ENCODE results near the gene MGLL.

Gene MGLL

GRCh38 chr3:127774647-127775046 lies 47.7 kb downstream of the MGLL start:
- DNase-seq (ENCODE audit: low read depth in 2 of 2) = no peak

DNA sequence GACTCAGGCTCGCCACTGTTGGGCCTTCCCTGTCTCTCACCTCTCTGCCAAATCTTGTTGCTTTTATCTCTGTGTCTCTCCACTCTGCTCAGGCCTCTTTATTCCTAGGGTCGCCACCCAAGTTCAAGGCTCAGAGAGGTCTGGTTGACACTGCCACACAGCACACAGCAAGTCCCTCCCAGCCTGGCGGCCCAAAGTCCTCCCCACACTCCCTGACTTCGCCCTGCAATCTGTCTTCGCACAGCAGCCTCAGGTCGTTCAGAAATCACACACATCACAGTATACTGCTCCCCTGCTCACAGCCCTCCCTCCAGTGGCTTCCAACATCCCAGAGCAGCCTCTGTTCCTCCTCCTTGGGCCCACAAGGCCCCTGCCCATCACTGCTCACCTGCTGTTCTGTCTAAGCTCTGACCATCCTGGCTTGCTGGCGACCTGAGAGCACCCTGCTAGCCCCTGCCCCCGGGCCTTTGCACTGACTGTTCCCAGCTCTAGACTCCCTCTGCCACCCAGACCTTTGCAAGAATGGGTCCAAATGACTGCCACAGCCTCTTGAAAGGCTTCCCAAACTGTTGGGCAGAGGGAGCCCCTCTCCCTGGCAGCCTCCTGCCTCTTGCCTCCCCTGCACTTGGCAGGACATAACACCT lies 48.4 kb downstream of the MGLL start:
- no peak for DNase-seq (ENCODE audit: low read depth in 2 of 2)

GRCh38 chr3:127772827-127773751 lies 49.2 kb downstream of the MGLL start:
- no peak for DNase-seq (ENCODE audit: low read depth in 2 of 2)

- no peak for DNase-seq (ENCODE audit: low read depth in 2 of 2)
These were observed 50.0 kb downstream of the MGLL start for GRCh38 chr3:127772273-127772672.

GRCh38 chr3:127771746-127772145 lies 50.6 kb downstream of the MGLL start:
- DNase-seq (ENCODE audit: low read depth in 2 of 2) = no peak

DNA sequence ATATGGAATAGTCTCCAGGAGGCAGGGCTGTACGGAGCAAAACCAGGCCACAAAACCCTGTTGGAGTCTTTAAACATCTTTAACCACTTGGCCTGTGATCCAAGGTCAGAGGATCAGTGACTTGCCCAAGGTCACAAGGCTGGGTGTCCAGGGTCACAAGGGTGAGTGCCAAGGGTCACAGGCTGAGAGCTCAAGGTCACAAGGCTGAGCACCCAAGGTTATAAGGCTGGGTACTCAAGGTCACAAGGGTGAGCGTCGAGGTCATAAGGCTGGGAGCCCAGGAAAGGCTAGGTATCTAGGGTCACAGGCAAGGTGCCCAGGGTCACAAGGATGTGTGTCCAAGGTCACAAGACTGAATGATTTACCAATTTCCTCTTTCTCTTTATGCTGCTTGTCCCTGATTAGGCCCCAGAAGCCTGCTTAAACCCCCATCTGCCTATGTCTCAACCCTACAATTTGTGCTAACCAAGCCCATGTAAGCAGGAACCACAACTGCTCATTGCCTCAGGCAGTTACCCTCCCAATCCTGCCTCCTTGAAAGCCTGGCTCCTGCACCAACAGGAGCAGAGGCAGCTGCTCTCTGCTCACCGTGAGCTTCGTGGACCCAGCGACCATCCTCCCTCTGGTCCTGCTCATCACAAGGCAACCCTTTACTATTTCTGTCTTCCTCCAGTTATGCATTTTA lies 51.5 kb downstream of the MGLL start:
- no peak for DNase-seq (ENCODE audit: low read depth in 2 of 2)

GRCh38 chr3:127769284-127770081 lies 52.8 kb downstream of the MGLL start:
- no peak for DNase-seq (ENCODE audit: low read depth in 2 of 2)

DNA sequence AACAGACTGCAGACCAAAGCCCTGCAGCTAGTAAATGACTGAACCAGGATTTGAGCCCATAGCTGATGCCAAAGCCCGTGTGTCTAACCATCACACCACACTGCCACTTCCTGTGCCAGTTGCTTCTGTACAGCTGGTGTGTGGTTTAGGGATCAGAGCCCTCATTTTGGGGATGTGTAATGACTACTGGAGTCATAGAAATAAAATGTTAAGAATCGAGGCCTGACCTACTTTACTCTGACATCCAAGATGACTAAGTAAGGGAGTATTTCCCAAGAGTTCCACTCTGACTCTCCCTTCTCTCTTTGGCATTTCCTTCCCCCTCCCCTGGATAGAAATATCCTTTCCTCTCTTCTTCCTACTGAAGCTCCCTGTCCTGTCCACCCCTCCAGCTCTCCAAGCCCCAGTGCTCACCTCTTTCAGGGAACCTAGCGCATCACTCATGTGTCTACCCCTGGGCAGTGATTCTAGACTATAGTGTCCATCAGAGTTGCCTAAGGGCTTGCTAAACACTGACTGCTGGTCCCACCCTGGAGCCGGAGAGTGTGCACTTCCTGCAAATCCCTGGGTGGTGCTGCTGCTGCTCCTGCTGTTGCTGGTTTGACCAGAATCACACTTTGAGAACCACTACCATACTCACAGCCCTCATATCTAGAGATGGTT lies 53.8 kb downstream of the MGLL start:
- no peak for DNase-seq (ENCODE audit: low read depth in 2 of 2)

DNA sequence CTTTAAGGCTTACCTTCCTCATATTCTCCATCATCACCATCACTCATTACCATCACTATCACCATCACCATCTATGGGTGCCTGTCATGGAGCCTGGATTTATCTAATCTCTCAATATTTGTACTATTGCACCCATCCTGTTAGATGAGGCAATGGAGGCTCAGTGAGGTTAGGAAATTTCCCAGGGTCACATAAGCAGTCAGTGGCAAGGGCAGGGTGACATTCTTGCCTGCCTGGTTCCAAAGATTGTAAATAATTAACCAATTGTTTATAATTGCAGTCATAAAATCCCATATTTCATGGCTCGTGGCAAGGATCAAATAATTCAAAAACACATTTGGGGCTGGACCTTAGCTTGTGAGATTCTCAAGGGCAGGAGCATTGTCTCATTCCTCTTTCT lies 55.2 kb downstream of the MGLL start:
- DNase-seq (ENCODE audit: low read depth in 2 of 2) = no peak

DNA sequence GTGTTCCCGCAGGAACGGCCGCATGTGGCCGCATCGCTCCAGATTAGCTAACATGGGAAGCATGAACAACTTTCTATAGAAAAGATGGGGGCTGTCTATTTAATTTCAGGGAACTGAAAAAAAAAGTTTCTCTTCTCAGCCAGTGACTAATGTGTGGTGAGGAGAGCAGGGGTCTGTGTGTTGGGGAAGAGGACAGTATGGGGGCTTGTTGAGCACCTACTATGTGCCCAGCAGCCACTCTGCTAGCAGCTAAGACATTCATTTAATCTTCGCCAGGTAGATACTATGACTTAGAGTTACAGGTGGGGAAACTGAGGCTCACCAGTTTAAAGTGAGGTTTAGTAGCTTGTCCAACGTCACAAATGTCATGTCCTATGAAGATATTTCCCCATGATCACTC lies 56.6 kb downstream of the MGLL start:
- no peak for DNase-seq (ENCODE audit: low read depth in 2 of 2)

DNA sequence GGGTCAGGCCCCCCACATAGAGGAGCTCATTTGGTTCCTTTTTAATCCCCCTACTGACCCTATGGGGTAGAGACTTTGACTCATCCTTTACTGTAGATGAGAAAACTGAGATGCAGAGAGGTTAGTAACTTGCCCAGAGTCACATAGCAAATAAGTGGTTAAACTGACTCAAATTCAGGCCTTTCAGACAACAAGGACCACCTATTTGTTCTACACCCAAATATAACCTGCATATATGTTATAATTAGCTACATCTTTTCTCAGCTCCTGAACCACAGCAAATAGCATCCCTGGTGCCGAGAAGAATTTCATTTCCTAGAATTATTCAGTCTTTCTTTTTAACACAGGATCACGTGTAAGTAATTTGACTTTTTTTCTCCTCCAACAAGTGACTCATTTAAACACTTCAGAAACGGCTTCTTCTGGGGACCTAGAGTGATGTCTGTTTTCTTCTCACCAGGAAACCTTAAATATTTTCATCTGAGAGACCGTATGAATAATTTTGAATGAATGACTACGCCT lies 57.4 kb downstream of the MGLL start:
- no peak for DNase-seq (ENCODE audit: low read depth in 2 of 2)

DNA sequence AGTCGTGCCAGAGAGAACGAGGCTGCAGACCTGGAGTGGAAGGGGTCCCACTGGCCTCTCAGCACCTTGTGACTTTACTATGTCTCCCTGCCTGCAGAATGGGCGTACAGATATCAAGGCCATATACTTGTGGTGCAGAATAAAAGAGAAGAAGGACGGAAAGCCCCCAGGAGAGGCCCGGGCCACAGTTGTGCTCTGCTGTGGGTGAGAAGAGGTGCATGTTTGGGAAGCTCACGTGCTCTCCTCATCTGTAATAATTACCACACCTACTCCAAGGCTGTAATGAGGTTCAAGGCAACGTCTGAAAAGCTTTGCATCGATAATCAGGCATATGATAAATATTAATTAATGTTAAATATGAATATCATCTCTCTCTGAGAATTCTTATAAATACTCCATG lies 58.0 kb downstream of the MGLL start:
- DNase-seq (ENCODE audit: low read depth in 2 of 2) = no peak

- DNase-seq (ENCODE audit: low read depth in 2 of 2) = no peak
These were observed 58.5 kb downstream of the MGLL start for GRCh38 chr3:127763816-127764215.

- DNase-seq (ENCODE audit: low read depth in 2 of 2) = no peak
These were observed 59.0 kb downstream of the MGLL start for GRCh38 chr3:127763337-127763736.

DNA sequence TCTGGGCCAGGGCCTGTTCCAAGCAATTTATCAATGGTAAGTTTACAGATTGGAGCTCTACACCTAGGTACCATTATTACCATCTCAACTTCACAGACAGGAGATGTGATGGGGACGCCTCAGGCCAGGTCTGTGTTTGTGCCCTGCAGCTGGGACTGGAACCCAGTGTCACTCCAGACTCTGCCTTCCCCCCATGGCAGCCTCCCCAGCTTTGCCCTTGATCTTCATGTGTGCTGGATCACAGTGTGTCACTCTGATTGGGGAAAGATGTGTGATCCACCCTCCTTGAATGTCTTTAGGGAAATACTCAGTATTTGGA lies 59.6 kb downstream of the MGLL start:
- DNase-seq (ENCODE audit: low read depth in 2 of 2) = no peak

DNA sequence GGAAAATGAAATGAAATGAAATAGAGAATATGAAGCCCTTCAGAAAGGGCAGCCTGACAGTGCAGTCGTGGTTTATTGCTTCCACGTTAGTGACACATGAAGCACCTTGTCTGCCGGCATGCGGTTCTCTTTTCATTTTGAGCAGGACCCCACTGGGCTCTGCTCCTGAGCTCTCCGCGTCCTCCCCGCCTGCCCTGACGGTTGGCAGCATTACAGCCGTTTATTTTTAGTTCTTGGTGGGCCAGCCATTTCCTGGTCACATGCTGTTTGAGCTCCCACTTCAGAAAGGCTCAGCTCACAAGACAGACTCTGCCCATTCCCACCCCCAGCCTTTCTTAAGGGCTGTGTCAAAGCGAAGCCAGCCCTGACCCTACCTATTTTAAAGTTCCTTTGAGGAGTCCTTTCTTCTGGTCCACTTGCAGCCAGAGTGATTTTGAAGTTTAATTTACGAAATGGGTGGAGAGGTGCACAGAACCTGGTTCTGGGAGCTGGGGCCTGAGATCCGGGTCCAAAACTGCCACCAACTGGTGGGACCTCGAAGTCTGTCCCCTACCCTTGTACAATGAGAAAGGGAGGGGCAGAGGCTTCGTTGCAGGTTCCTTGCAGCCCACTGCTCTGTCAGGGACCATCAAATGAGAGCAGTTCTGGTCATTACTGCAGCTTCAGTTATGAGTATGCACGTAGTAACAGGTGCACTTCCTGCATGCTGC lies 60.1 kb downstream of the MGLL start:
- DNase-seq (ENCODE audit: low read depth in 2 of 2) = no peak

DNA sequence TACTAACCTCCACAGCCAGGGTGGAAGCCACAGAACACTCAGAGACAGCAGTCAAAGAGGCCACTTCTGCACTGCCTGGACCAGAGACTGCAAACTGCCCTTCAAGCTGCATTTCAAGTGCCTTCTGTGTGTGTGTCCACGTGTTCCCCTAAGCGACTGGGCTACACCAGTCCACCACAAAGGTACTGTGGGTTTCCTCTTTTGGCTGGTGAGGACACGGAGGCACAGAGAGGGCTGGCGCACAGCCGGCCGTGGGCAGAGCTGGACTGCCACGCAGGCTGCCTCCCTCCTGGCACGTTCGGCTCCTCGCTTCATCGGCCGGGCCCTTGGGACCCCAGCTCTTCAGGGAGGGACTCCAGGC lies 60.9 kb downstream of the MGLL start:
- DNase-seq (ENCODE audit: low read depth in 2 of 2) = no peak

GRCh38 chr3:127760791-127761440 lies 61.4 kb downstream of the MGLL start:
- no peak for DNase-seq (ENCODE audit: low read depth in 2 of 2)

GRCh38 chr3:127760361-127760760 lies 62.0 kb downstream of the MGLL start:
- no peak for DNase-seq (ENCODE audit: low read depth in 2 of 2)

- DNase-seq (ENCODE audit: low read depth in 2 of 2) = no peak
These were observed 62.5 kb downstream of the MGLL start for GRCh38 chr3:127759826-127760225.
